HEK293 (cell line): Measurements from ENCODE around the gene TTC9B.

Experiments
- BCL11A ChIP-seq: fragments of 450-650 bp; formaldehyde crosslinking; IDR thresholded peaks from 2 replicates; pipeline ENCODE4 v1.5.1; 2016; ENCODE audit warnings: low read depth, missing biosample characterization, missing genetic modification characterization
- BCL6B ChIP-seq: fragments of 450-650 bp; formaldehyde crosslinking; IDR thresholded peaks from 2 replicates; pipeline ENCODE4 v1.5.1; 2017; ENCODE audit warnings: missing biosample characterization, missing genetic modification characterization
- GFI1B ChIP-seq: fragments of 450-650 bp; formaldehyde crosslinking; IDR thresholded peaks from 2 replicates; pipeline ENCODE4 v1.5.1; 2016; ENCODE audit warnings: missing biosample characterization, missing genetic modification characterization
- GLIS2 ChIP-seq: fragments of 450-650 bp; formaldehyde crosslinking; IDR thresholded peaks from 2 replicates; pipeline ENCODE4 v1.5.1; 2016; ENCODE audit warnings: missing biosample characterization, missing genetic modification characterization
- HIC1 ChIP-seq: fragments of 450-650 bp; formaldehyde crosslinking; IDR thresholded peaks from 2 replicates; pipeline ENCODE4 v1.5.1; 2016; ENCODE audit warnings: missing biosample characterization, missing genetic modification characterization
- KLF8 ChIP-seq: fragments of 450-650 bp; formaldehyde crosslinking; IDR thresholded peaks from 2 replicates; pipeline ENCODE4 v1.5.1; 2016; ENCODE audit warnings: missing biosample characterization, missing genetic modification characterization
- MEIS1 ChIP-seq: sonication (generic); formaldehyde crosslinking; IDR thresholded peaks from 2 replicates; pipeline ENCODE4 v1.8.1; 2022; ENCODE audit warnings: missing genetic modification reagents, mild to moderate bottlenecking, borderline replicate concordance
- MYNN ChIP-seq: fragments of 450-650 bp; formaldehyde crosslinking; IDR thresholded peaks from 2 replicates; pipeline ENCODE4 v1.5.1; 2016; ENCODE audit warnings: missing biosample characterization, missing genetic modification characterization, borderline replicate concordance
- SCRT1 ChIP-seq: fragments of 450-650 bp; formaldehyde crosslinking; IDR thresholded peaks from 2 replicates; pipeline ENCODE4 v1.5.1; 2016; ENCODE audit warnings: missing biosample characterization, missing genetic modification characterization, borderline replicate concordance
- SP2 ChIP-seq: fragments of 450-650 bp; formaldehyde crosslinking; IDR thresholded peaks from 2 replicates; pipeline ENCODE4 v1.5.1; 2016; ENCODE audit warnings: missing biosample characterization, missing genetic modification characterization
- ZBTB17 ChIP-seq: fragments of 450-650 bp; formaldehyde crosslinking; IDR thresholded peaks from 2 replicates; pipeline ENCODE4 v1.5.1; 2016; ENCODE audit warnings: missing biosample characterization, missing genetic modification characterization
- ZBTB21 ChIP-seq: fragments of 450-650 bp; formaldehyde crosslinking; IDR thresholded peaks from 2 replicates; pipeline ENCODE4 v1.5.1; 2017; ENCODE audit warnings: missing biosample characterization, missing genetic modification characterization
- ZBTB49 ChIP-seq: fragments of 450-650 bp; formaldehyde crosslinking; IDR thresholded peaks from 2 replicates; pipeline ENCODE4 v1.5.1; 2016; ENCODE audit warnings: missing biosample characterization, missing genetic modification characterization, low read depth
- ZNF169 ChIP-seq: fragments of 450-650 bp; formaldehyde crosslinking; IDR thresholded peaks from 2 replicates; pipeline ENCODE4 v1.5.1; 2016; ENCODE audit warnings: missing biosample characterization, missing genetic modification characterization
- ZNF19 ChIP-seq: fragments of 450-650 bp; formaldehyde crosslinking; IDR thresholded peaks from 2 replicates; pipeline ENCODE4; 2016; ENCODE audit warnings: missing biosample characterization, missing genetic modification characterization, low read depth
- ZNF214 ChIP-seq: fragments of 450-650 bp; formaldehyde crosslinking; IDR thresholded peaks from 2 replicates; pipeline ENCODE4 v1.5.1; 2017; ENCODE audit warnings: missing biosample characterization, mild to moderate bottlenecking, missing genetic modification characterization, borderline replicate concordance
- ZNF24 ChIP-seq: fragments of 450-650 bp; formaldehyde crosslinking; IDR thresholded peaks from 2 replicates; pipeline ENCODE4 v1.5.1; 2016; ENCODE audit warnings: missing biosample characterization, missing genetic modification characterization
- ZNF26 ChIP-seq: fragments of 450-650 bp; formaldehyde crosslinking; IDR thresholded peaks from 2 replicates; pipeline ENCODE4 v1.5.1; 2016; ENCODE audit warnings: missing biosample characterization, missing genetic modification characterization
- ZNF302 ChIP-seq: fragments of 450-650 bp; formaldehyde crosslinking; IDR thresholded peaks from 2 replicates; pipeline ENCODE4 v1.5.1; 2016; ENCODE audit warnings: missing biosample characterization, missing genetic modification characterization, low read depth
- ZNF311 ChIP-seq: fragments of 450-650 bp; formaldehyde crosslinking; IDR thresholded peaks from 2 replicates; pipeline ENCODE4 v1.5.1; 2017; ENCODE audit warnings: missing biosample characterization, missing genetic modification characterization, borderline replicate concordance
- ZNF449 ChIP-seq: fragments of 450-650 bp; formaldehyde crosslinking; IDR thresholded peaks from 2 replicates; pipeline ENCODE4 v1.5.1; 2017; ENCODE audit warnings: missing biosample characterization, mild to moderate bottlenecking, missing genetic modification characterization, moderate library complexity
- ZNF626 ChIP-seq: fragments of 450-650 bp; sonication (Bioruptor Pico); formaldehyde crosslinking; IDR thresholded peaks from 2 replicates; pipeline ENCODE4 v1.5.1; 2018; ENCODE audit warnings: missing biosample characterization, missing genetic modification characterization, inconsistent platforms
- ZNF629 ChIP-seq: fragments of 450-650 bp; formaldehyde crosslinking; IDR thresholded peaks from 2 replicates; pipeline ENCODE4 v1.5.1; 2017; ENCODE audit warnings: missing biosample characterization, missing genetic modification characterization
- ZNF654 ChIP-seq: fragments of 450-650 bp; formaldehyde crosslinking; IDR thresholded peaks from 2 replicates; pipeline ENCODE4 v1.5.1; 2016; ENCODE audit warnings: low read depth, missing biosample characterization, missing genetic modification characterization
- TF ChIP-seq, protein P1 (sequence below): fragments of 450-650 bp; formaldehyde crosslinking; optimal IDR thresholded peaks from 2 replicates; pipeline ENCODE3; 2016; ENCODE audit warnings: missing biosample characterization, mild to moderate bottlenecking, missing genetic modification characterization
- TF ChIP-seq, protein P2 (sequence below): fragments of 450-650 bp; formaldehyde crosslinking; IDR thresholded peaks from 2 replicates; pipeline ENCODE4; 2016; ENCODE audit warnings: missing biosample characterization, missing genetic modification characterization
- TF ChIP-seq, protein P3 (sequence below): fragments of 450-650 bp; formaldehyde crosslinking; IDR thresholded peaks from 2 replicates; pipeline ENCODE4 v1.5.1; 2016; ENCODE audit warnings: missing biosample characterization, missing genetic modification characterization

Gene TTC9B

DNA sequence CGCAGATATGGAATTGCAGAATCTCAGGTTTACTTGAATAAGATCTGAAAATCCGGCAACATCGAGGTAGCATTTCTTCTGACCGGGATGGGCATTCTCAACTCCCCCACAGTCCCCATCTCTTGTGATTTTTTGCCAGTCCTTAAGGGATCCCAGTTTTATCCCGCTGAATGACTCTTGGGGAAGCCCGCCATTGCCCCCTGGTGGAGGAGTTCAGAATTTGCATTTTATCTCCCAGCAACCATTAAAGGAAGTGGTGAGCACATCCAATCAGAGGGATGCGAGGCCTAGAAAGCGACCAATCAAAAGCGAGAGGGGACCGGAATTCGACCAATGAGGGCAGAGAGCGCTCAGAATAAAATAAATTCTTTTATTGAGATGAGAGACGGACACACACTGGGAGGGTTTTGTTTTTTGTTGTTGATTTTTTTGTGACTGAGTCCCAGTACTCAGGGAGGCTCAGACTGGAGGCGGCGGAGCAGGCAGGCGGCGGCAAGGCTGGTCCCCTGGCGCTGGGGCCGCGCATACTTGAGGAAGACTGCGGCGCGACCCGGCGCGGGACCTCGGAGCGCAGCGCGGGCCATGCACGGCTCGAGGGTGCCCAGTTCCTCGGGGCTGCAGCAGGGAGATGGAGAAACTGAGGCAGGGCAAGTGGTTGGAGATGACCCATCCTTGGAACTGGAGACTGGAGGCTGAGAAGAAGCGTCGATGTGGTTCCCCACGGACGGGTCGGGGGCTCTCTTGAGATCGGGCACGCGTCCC, 3.9 kb upstream of the TTC9B start (continued):
- no peak for TF ChIP-seq HIC1 (tag by site-specific recombination)
- TF ChIP-seq ZNF311 (tag by site-specific recombination): 0 out of 2 replicates have a peak, but pooled peaks have one; percentile 62
- peak; percentile 82 for TF ChIP-seq SP2 (tag by site-specific recombination)
- TF ChIP-seq, protein P1, sequence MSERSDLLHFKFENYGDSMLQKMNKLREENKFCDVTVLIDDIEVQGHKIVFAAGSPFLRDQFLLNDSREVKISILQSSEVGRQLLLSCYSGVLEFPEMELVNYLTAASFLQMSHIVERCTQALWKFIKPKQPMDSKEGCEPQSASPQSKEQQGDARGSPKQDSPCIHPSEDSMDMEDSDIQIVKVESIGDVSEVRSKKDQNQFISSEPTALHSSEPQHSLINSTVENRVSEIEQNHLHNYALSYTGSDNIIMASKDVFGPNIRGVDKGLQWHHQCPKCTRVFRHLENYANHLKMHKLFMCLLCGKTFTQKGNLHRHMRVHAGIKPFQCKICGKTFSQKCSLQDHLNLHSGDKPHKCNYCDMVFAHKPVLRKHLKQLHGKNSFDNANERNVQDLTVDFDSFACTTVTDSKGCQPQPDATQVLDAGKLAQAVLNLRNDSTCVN: no peak
- TF ChIP-seq SCRT1: no peak
- TF ChIP-seq ZBTB17: no peak
- TF ChIP-seq ZNF629: no peak
- TF ChIP-seq ZBTB21 (tag by site-specific recombination): no peak
- TF ChIP-seq, protein P2, sequence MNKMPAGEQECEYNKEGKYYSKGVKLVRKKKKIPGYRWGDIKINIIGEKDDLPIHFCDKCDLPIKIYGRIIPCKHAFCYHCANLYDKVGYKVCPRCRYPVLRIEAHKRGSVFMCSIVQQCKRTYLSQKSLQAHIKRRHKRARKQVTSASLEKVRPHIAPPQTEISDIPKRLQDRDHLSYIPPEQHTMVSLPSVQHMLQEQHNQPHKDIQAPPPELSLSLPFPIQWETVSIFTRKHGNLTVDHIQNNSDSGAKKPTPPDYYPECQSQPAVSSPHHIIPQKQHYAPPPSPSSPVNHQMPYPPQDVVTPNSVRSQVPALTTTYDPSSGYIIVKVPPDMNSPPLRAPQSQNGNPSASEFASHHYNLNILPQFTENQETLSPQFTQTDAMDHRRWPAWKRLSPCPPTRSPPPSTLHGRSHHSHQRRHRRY (tag by site-specific recombination): no peak
- no peak for TF ChIP-seq ZNF302 (tag by site-specific recombination)
- no peak for TF ChIP-seq MEIS1 (CRISPR knock-in tag)
- TF ChIP-seq GFI1B (tag by site-specific recombination): no peak
- no peak for TF ChIP-seq ZNF214 (tag by site-specific recombination)
- no peak for TF ChIP-seq GLIS2
- TF ChIP-seq BCL6B: no peak
- no peak for TF ChIP-seq BCL11A (tag by site-specific recombination)
- no peak for TF ChIP-seq ZNF626 (tag by site-specific recombination)
- TF ChIP-seq MYNN (tag by site-specific recombination): no peak
- TF ChIP-seq ZNF449: no peak
- TF ChIP-seq ZNF654 (tag by site-specific recombination): peak; percentile 96
- no peak for TF ChIP-seq ZNF169 (tag by site-specific recombination)
- TF ChIP-seq, protein P3, sequence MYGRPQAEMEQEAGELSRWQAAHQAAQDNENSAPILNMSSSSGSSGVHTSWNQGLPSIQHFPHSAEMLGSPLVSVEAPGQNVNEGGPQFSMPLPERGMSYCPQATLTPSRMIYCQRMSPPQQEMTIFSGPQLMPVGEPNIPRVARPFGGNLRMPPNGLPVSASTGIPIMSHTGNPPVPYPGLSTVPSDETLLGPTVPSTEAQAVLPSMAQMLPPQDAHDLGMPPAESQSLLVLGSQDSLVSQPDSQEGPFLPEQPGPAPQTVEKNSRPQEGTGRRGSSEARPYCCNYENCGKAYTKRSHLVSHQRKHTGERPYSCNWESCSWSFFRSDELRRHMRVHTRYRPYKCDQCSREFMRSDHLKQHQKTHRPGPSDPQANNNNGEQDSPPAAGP (tag by site-specific recombination): peak; percentile 33
- no peak for TF ChIP-seq ZBTB49 (tag by site-specific recombination)
- peak; percentile 12; the same call in 1 of the 2 replicates for TF ChIP-seq KLF8 (tag by site-specific recombination)
- 0 out of 2 replicates have a peak, but pooled peaks have one; percentile 70 for TF ChIP-seq ZNF24
- TF ChIP-seq ZNF19 (tag by site-specific recombination): no peak
- no peak for TF ChIP-seq ZNF26
